GM12891 (cell line): ENCODE results near the gene C16orf89.

Source experiments
- POLR2A ChIP-seq: IDR thresholded peaks from 2 replicates; pipeline ENCODE4 v1.6.1; 2011; ENCODE audit warnings: low read depth, low read length, control low read depth
- POLR2AphosphoS5 ChIP-seq: IDR thresholded peaks from 2 replicates; pipeline ENCODE4 v1.6.1; 2011; ENCODE audit warnings: low read depth, low read length, control low read depth

DNA sequence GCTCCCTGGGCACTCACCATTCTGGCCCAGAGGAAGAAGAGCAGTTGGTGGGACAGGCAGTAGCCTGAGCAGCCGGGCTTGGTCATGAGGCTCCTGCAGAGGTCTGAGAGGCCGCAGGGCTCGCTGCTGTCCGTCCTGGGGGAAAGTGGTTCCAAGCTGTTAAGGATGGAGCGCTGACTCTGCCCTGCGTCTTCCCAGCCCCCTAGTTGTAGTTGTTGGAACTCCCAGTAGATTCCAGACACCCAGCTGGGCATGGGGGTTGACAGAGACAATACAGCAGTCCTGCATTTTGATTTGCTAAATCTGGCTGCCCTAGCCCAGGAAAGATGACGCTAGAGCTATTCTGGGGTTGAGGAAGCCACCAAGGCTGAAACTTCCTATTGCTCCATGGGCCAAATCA lies 7.3 kb downstream of the C16orf89 start:
- no peak for TF ChIP-seq POLR2A
- no peak for TF ChIP-seq POLR2AphosphoS5
